IMR-90 (cell line): Measurements from ENCODE around the gene FGFR4. TPM values are rescaled to one million over a fixed set of nuclear protein-coding genes. Genes with fewer than 3 reads are reported as not detected.

Experiments used
- ELK1 ChIP-seq: fragments of 150-350 bp; IDR thresholded peaks from 2 replicates; pipeline ENCODE4 v1.6.1; 2016; ENCODE audit warnings: low read depth, mild to moderate bottlenecking, low read length, moderate library complexity, borderline replicate concordance
- FOS ChIP-seq: fragments of 150-350 bp; IDR thresholded peaks from 2 replicates; pipeline ENCODE4 v1.6.1; 2016; ENCODE audit warnings: low read depth, low read length
- NFE2L2 ChIP-seq: fragments of 150-350 bp; IDR thresholded peaks from 2 replicates; pipeline ENCODE4 v1.6.1; 2016; ENCODE audit warnings: low read depth, mild to moderate bottlenecking, low read length
- polyA plus RNA-seq, 3 experiments: library from polyadenylated mRNA; depleted of rRNA; stranded (reverse); fragments of >200 nt; gene quantifications; 2 replicates each; pipeline ENCODE4 v1.2.3, GENCODE V29; 2012; ENCODE audit warnings: low replicate concordance in 1 of 3
- total RNA-seq: library from RNA; depleted of rRNA; stranded (reverse); fragments of >200 nt; gene quantifications from 2 replicates; pipeline ENCODE4 v1.2.3, GENCODE V29; 2012

The FGFR4 gene
- total and polyA plus RNA-seq, 2 of the 4 experiments (the other 2 are of a cell fraction) = 0.90 to 2.4 TPM

GRCh38 chr5:177113566-177114424 is 27.1 kb downstream of the FGFR4 start (continued):
- TF ChIP-seq ELK1 (no peak), NFE2L2 (no peak), FOS (no peak)
